H1 (cell line): Measurements from ENCODE around the gene NOD2. TPM values are rescaled to one million over a fixed set of nuclear protein-coding genes. Genes with fewer than 3 reads are reported as not detected.

Source experiments
- CTCF ChIA-PET: fragments of 300-600 bp; sonication (Branson Sonifier 250); formaldehyde crosslinking; loops from one replicate; lab custom pipeline; 2021; ENCODE audit not compliant: partially characterized antibody; lab: Charles Lee
- POLR2A ChIA-PET: fragments of 300-600 bp; sonication (Branson Sonifier 250); formaldehyde crosslinking; loops from one replicate; lab custom pipeline; 2021; ENCODE audit warnings: inconsistent platforms; ENCODE audit not compliant: partially characterized antibody; lab: Charles Lee
- DNase-seq, 2 experiments: peaks; one replicate each; pipeline versions ENCODE4 v3.0.0 to v3.0.0-alpha.2; 2010 to 2022; ENCODE audit warnings: low spot score in 2 of 2, low read depth in 1 of 2, mixed read lengths in 1 of 2
- FAIRE-seq: peaks from 2 replicates; lab custom pipeline; 2011; peaks lifted over from hg19 to GRCh38; lab: Jason Lieb, UNC
- H2AFZ ChIP-seq: 2 replicates; pipeline ENCODE4 v1.8.1; 2012; ENCODE audit warnings: low read length, inconsistent platforms
- H2AK5ac ChIP-seq: 2 replicates; pipeline ENCODE4 v1.6.1; 2013; ENCODE audit warnings: low read depth, low read length
- H2BK120ac ChIP-seq: replicated peaks from 2 replicates; pipeline ENCODE3; 2013; ENCODE audit warnings: low read depth, low read length, inconsistent platforms
- H2BK12ac ChIP-seq: 2 replicates; pipeline ENCODE4 v1.6.1; 2013; ENCODE audit warnings: low read depth, low read length
- H2BK15ac ChIP-seq: 2 replicates; pipeline ENCODE4 v1.6.1; 2013; ENCODE audit warnings: low read length
- H2BK20ac ChIP-seq: 2 replicates; pipeline ENCODE4 v1.6.1; 2013; ENCODE audit warnings: low read length
- H2BK5ac ChIP-seq: 2 replicates; pipeline ENCODE4 v1.6.1; 2013; ENCODE audit warnings: low read depth, low read length
- H3K14ac ChIP-seq: 2 replicates; pipeline ENCODE4 v1.6.1; 2013; ENCODE audit warnings: inconsistent platforms; ENCODE audit not compliant: insufficient read length
- H3K18ac ChIP-seq: 2 replicates; pipeline ENCODE4 v1.6.1; 2013; ENCODE audit warnings: low read length; ENCODE audit errors: extremely low read depth
- H3K23ac ChIP-seq: 2 replicates; pipeline ENCODE4 v1.6.1; 2013; ENCODE audit warnings: inconsistent platforms; ENCODE audit not compliant: insufficient read length
- H3K23me2 ChIP-seq: 2 replicates; pipeline ENCODE4 v1.6.1; 2013; ENCODE audit warnings: low read depth, low read length
- H3K27ac ChIP-seq: 2 replicates; pipeline ENCODE4 v1.6.1; 2011; ENCODE audit warnings: low read depth, low read length, inconsistent platforms
- H3K27me3 ChIP-seq, 4 experiments: replicated peaks in 1 of 4; 1 replicate in 1 of 4; 2 replicates in 3 of 4; pipeline versions ENCODE4 v1.6.1 to v1.8.1; 2011 to 2013; ENCODE audit warnings: low read length in 3 of 4, mild to moderate bottlenecking in 3 of 4, inconsistent platforms in 2 of 4, mixed read lengths in 2 of 4, moderate library complexity in 1 of 4; ENCODE audit not compliant: control insufficient read depth in 3 of 4, insufficient read depth in 3 of 4; ENCODE audit errors: extremely low read depth in 1 of 4
- H3K36me3 ChIP-seq, 4 experiments: 2 replicates each; pipeline versions ENCODE4 v1.6.1 to v1.8.1; 2011 to 2013; ENCODE audit warnings: mild to moderate bottlenecking in 4 of 4, low read length in 3 of 4, moderate library complexity in 2 of 4, control low read depth in 1 of 4, inconsistent platforms in 1 of 4; ENCODE audit not compliant: insufficient read depth in 4 of 4, control insufficient read depth in 2 of 4
- H3K4ac ChIP-seq: replicated peaks from 2 replicates; pipeline ENCODE3; 2013; ENCODE audit warnings: low read length, low read depth, mixed read lengths, inconsistent platforms; ENCODE audit not compliant: insufficient read length
- H3K4me1 ChIP-seq, 4 experiments: replicated peaks in 1 of 4; 1 replicate in 1 of 4; 2 replicates in 3 of 4; pipeline versions ENCODE4 v1.6.1 to v1.8.1; 2011 to 2013; ENCODE audit warnings: low read length in 3 of 4, inconsistent platforms in 2 of 4, mixed read lengths in 1 of 4; ENCODE audit not compliant: insufficient read depth in 4 of 4, control insufficient read depth in 3 of 4
- H3K4me2 ChIP-seq, 2 experiments: 2 replicates each; pipeline versions ENCODE4 v1.6.1 to v1.8.1; 2011 to 2013; ENCODE audit warnings: low read depth in 2 of 2, low read length in 2 of 2, control low read depth in 1 of 2, inconsistent platforms in 1 of 2, mild to moderate bottlenecking in 1 of 2; ENCODE audit not compliant: insufficient read depth in 1 of 2
- H3K4me3 ChIP-seq, 4 experiments: fragments of 200-600, 300-600 bp in 1 of 4; sonication (generic), shearing (Covaris generic), sonication (Bioruptor Twin) in 1 of 4; 2 replicates each; pipeline versions ENCODE4 v1.5.1 to v1.8.1; 2011 to 2016; ENCODE audit warnings: low read length in 4 of 4, low read depth in 3 of 4, control low read depth in 2 of 4, inconsistent platforms in 2 of 4, mild to moderate bottlenecking in 2 of 4, mixed read lengths in 1 of 4, moderate library complexity in 1 of 4; ENCODE audit not compliant: insufficient read depth in 2 of 4; ENCODE audit errors: extremely low read depth in 1 of 4
- H3K56ac ChIP-seq: replicated peaks from 2 replicates; pipeline ENCODE3; 2013; ENCODE audit warnings: low read depth, mild to moderate bottlenecking, mixed read lengths, low read length, inconsistent platforms; ENCODE audit not compliant: insufficient read length
- H3K79me1 ChIP-seq: 2 replicates; pipeline ENCODE4 v1.6.1; 2013; ENCODE audit warnings: low read depth, low read length, control low read depth
- H3K79me2 ChIP-seq, 2 experiments: 2 replicates each; pipeline versions ENCODE4 v1.6.1 to v1.8.1; 2012 to 2013; ENCODE audit warnings: low read length in 2 of 2, mild to moderate bottlenecking in 2 of 2, inconsistent platforms in 1 of 2; ENCODE audit not compliant: insufficient read depth in 2 of 2, control insufficient read depth in 1 of 2
- H3K9ac ChIP-seq, 4 experiments: replicated peaks in 1 of 4; 1 replicate in 1 of 4; 2 replicates in 3 of 4; pipeline versions ENCODE4 v1.6.1 to v1.8.1; 2011 to 2013; ENCODE audit warnings: low read depth in 3 of 4, low read length in 3 of 4, control low read depth in 2 of 4, mild to moderate bottlenecking in 2 of 4, moderate library complexity in 2 of 4, inconsistent platforms in 1 of 4; ENCODE audit errors: extremely low read depth in 1 of 4
- H3K9me3 ChIP-seq, 2 experiments: 2 replicates each; pipeline versions ENCODE4 v1.6.1 to v1.8.1; 2012 to 2013; ENCODE audit warnings: mild to moderate bottlenecking in 2 of 2, moderate library complexity in 2 of 2, control low read depth in 1 of 2, inconsistent platforms in 1 of 2, low read depth in 1 of 2, low read length in 1 of 2, mixed read lengths in 1 of 2; ENCODE audit not compliant: insufficient read depth in 2 of 2
- H4K20me1 ChIP-seq, 2 experiments: replicated peaks in 1 of 2; 2 replicates each; pipeline versions ENCODE3 to v1.8.1; 2011 to 2013; ENCODE audit warnings: inconsistent platforms in 2 of 2, low read length in 2 of 2, mild to moderate bottlenecking in 1 of 2; ENCODE audit not compliant: insufficient read depth in 2 of 2, control insufficient read depth in 1 of 2
- H4K5ac ChIP-seq: 2 replicates; pipeline ENCODE4 v1.6.1; 2013; ENCODE audit warnings: low read length, low read depth, mixed read lengths, inconsistent platforms; ENCODE audit not compliant: insufficient read length
- H4K8ac ChIP-seq: 2 replicates; pipeline ENCODE4 v1.8.0; 2013; ENCODE audit warnings: mild to moderate bottlenecking, moderate library complexity, low read length, inconsistent platforms; ENCODE audit not compliant: insufficient read depth; ENCODE audit errors: extremely low read depth
- H4K91ac ChIP-seq: replicated peaks from 2 replicates; pipeline ENCODE3; 2013; ENCODE audit warnings: low read length, mixed read lengths, inconsistent platforms; ENCODE audit not compliant: insufficient read length
- ASH2L ChIP-seq: fragments of 200-600, 300-600 bp; sonication (generic); IDR thresholded peaks from one replicate; pipeline ENCODE4 v1.7.1; 2017; ENCODE audit warnings: low read length
- BCL11A ChIP-seq, 2 experiments: IDR thresholded peaks; one replicate each; pipeline ENCODE4 v1.6.1; 2011; ENCODE audit warnings: low read depth in 2 of 2, low read length in 2 of 2, mild to moderate bottlenecking in 2 of 2
- CTBP2 ChIP-seq: IDR thresholded peaks from 2 replicates; pipeline ENCODE4 v1.7.0; 2011; ENCODE audit warnings: borderline replicate concordance, mild to moderate bottlenecking, moderate library complexity, mixed read lengths, low read length; ENCODE audit not compliant: insufficient read depth, insufficient read length
- EZH2 ChIP-seq: fragments of 200-600 bp; sonication (generic); IDR thresholded peaks from 2 replicates; pipeline ENCODE4 v1.7.1; 2012; ENCODE audit warnings: low read depth, mild to moderate bottlenecking, moderate library complexity, low read length, inconsistent platforms; ENCODE audit not compliant: severe bottlenecking
- GTF2F1 ChIP-seq: IDR thresholded peaks from 2 replicates; pipeline ENCODE4 v1.6.1; 2012; ENCODE audit warnings: low read depth, low read length, improper control_type of control experiment, borderline replicate concordance
- HDAC6 ChIP-seq: IDR thresholded peaks from one replicate; pipeline ENCODE4 v1.7.1; 2012; ENCODE audit warnings: low read depth, mild to moderate bottlenecking, inconsistent platforms, low read length, moderate library complexity
- POLR2AphosphoS5 ChIP-seq: IDR thresholded peaks from 2 replicates; pipeline ENCODE4 v1.6.1; 2011; ENCODE audit warnings: low read depth, low read length
- RNF2 ChIP-seq: fragments of 200-900, 300-1000 bp; sonication (generic); IDR thresholded peaks from 2 replicates; pipeline ENCODE4 v1.7.1; 2016; ENCODE audit warnings: borderline replicate concordance, low read depth, mild to moderate bottlenecking, antibody characterized with exemption, low read length; ENCODE audit not compliant: poor library complexity, severe bottlenecking; ENCODE audit errors: missing control alignments
- SP4 ChIP-seq: IDR thresholded peaks from 2 replicates; pipeline ENCODE4 v1.6.1; 2012; ENCODE audit warnings: low read length, inconsistent platforms
- SRF ChIP-seq: IDR thresholded peaks from 2 replicates; pipeline ENCODE4 v1.6.1; 2011; ENCODE audit warnings: mild to moderate bottlenecking, low read depth, low read length, moderate library complexity
- TAF7 ChIP-seq: optimal IDR thresholded peaks from 2 replicates; pipeline ENCODE3; 2011; ENCODE audit warnings: low read depth, mild to moderate bottlenecking, inconsistent platforms, low read length, moderate library complexity, borderline replicate concordance
- YY1 ChIP-seq: IDR thresholded peaks from 2 replicates; pipeline ENCODE4 v1.6.1; 2011; ENCODE audit warnings: low read depth, mild to moderate bottlenecking, low read length
- WGBS, 2 experiments: shearing (Covaris generic) in 1 of 2; methylation state at CpG; one replicate each; pipeline versions ENCODE4 v1.1.6 to v1.1.7; 2013 to 2015; ENCODE audit warnings: low lambda C conversion rate in 2 of 2, mixed read lengths in 2 of 2, inconsistent platforms in 1 of 2, low coverage in 1 of 2, missing lambda C conversion rate in 1 of 2; ENCODE audit not compliant: insufficient replicate concordance in 2 of 2, insufficient coverage in 1 of 2, insufficient read length in 1 of 2; ENCODE audit errors: extremely low coverage in 1 of 2, missing lambda C conversion rate in 1 of 2; 5-methylcytosine and 5-hydroxymethylcytosine counted together
- polyA plus RNA-seq, 7 experiments: library from polyadenylated mRNA; depleted of rRNA in 3 of 7; stranded (reverse) in 5 of 7; unstranded in 2 of 7; fragments of >200 nt in 5 of 7; fragments of 200-250 nt in 2 of 7; gene quantifications; 1 replicate in 5 of 7; 2 replicates in 1 of 7; 4 replicates in 1 of 7; pipeline versions ENCODE4 v1.2.1 to v1.2.3, GENCODE V29; 2011 to 2013; ENCODE audit warnings: missing spikeins in 2 of 7, mixed read lengths in 2 of 7
- total RNA-seq: library from RNA; stranded (reverse); fragmentation: NEBNext Ultra II Directional; extraction: Animal tissue kit (Norgen Biotek cat#: 25700); gene quantifications from 2 replicates; pipeline ENCODE4 v1.2.1, GENCODE V29; 2021

The NOD2 gene
- total and polyA plus RNA-seq, 2 of the 8 experiments (the other 6 are each of a cell fraction or from before 2014, with no cell fraction given): 0.37 to 0.42 TPM

DNA sequence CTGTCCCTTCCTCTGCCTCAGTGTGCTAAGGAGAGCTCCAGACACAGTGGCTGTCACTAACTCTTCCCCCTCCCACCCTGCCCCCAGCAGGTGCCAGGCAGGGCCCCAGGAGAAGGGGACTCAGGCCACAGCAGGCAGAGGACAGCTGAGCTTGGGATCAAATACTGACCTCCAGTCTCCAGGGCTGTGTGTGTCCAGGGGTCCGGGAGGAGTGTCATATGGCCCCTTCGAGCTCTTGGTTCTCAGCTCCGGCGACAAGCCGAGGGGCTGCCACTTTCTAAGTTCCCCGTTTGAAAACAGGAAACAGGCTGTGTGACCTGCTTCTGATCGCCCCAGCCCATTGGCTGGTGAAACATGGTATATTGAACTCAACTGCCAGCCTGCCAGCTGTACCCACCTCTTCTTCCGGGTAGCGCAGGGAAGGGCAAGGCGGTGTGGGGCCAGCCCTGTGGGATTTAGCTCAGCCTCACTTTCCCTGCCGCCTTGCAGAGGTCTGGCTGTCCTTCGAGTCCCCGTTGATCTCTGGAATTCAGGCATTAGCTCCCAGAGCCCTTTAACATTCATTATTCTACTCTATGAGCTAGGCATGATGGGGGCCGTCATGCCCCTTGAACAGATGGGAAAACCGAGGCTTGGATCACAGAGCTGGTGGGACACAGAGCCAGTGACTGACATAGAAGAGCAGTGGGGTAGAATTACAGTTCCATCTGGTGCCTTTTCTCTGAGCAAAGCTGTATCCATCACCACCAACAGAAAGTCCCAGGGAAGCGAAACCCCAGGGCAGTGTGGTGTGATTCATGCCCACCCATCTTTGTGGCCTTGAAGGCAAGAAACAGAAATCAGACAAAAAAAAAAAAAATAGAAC lies 12.2 kb upstream of the NOD2 start, which contains the start of gene SNX20:
TSS of gene SNX20 (minus strand) at position 292 of the 865 bp plus-strand sequence. CDS start 3,786 bp downstream, outside the sequence.
- H4K8ac ChIP-seq: no peak within 1 kb of the TSS
- no peaks in the 10 kb centered on the region for H3K9me3 ChIP-seq
- no peaks in the 10 kb centered on the region for H3K79me2 ChIP-seq
- no peak within 1 kb of the TSS for H2BK15ac ChIP-seq
- H2BK120ac ChIP-seq: no peak within 1 kb of the TSS
- no peaks in the 10 kb centered on the region for H3K27me3 ChIP-seq
- CTCF ChIA-PET: interaction anchor here (0.8 to 18.5 kb wide), 6 partner anchors 9 to 120 kb away, joined by 3 to 251 read pairs (median 11); no protein-coding TSS in a partner anchor
- H3K4me2 ChIP-seq: no peak within 1 kb of the TSS
- H2BK5ac ChIP-seq: no peak within 1 kb of the TSS
- no peak within 1 kb of the TSS for H2BK20ac ChIP-seq
- H3K27ac ChIP-seq: no peak within 1 kb of the TSS
- FAIRE-seq (no peak), DNase-seq (no peak)
- H2BK12ac ChIP-seq: no peak within 1 kb of the TSS
- H3K23ac ChIP-seq: no peak within 1 kb of the TSS
- H2AFZ ChIP-seq: no peak within 1 kb of the TSS
- H3K36me3 ChIP-seq: no peaks in the 10 kb centered on the region
- no peak within 1 kb of the TSS for H3K14ac ChIP-seq
- H3K9ac ChIP-seq: no peak within 1 kb of the TSS
- WGBS, 2 experiments: 89% methylated on average over 16 of the region's 16 CpGs; no CpG with 5 or more reads in 1 of the 2 experiments
- no peak within 1 kb of the TSS for H3K4me3 ChIP-seq
- H3K4me1 ChIP-seq: no peaks in the 10 kb centered on the region
- H4K91ac ChIP-seq: no peak within 1 kb of the TSS
- no peaks in the 10 kb centered on the region for H4K20me1 ChIP-seq
- no peak within 1 kb of the TSS for H2AK5ac ChIP-seq
- no peaks in the 10 kb centered on the region for H3K23me2 ChIP-seq
- no peak within 1 kb of the TSS for H3K18ac ChIP-seq
- H3K4ac ChIP-seq: no peak within 1 kb of the TSS
- H4K5ac ChIP-seq: no peak within 1 kb of the TSS
- POLR2A ChIA-PET: no interaction called here
- H3K56ac ChIP-seq: no peak within 1 kb of the TSS
- H3K79me1 ChIP-seq: no peaks in the 10 kb centered on the region
- no peak for TF ChIP-seq TAF7
- TF ChIP-seq CTBP2: no peak
- TF ChIP-seq SP4: no peak
- TF ChIP-seq SRF: no peak
- no peak for TF ChIP-seq BCL11A (IDR thresholded peaks at IDR 0.05; ENCODE audit: low read depth in 2 of 2, low read length in 2 of 2)
- TF ChIP-seq GTF2F1: no peak
- TF ChIP-seq HDAC6: no peak
- no peak for TF ChIP-seq ASH2L
- TF ChIP-seq POLR2AphosphoS5: no peak
- TF ChIP-seq RNF2: no peak
- TF ChIP-seq EZH2: no peak
- TF ChIP-seq YY1: no peak
